ENCODE results near the gene ISCU. TPM values are rescaled to one million over a fixed set of nuclear protein-coding genes. Genes with fewer than 3 reads are reported as not detected.
"Not testable (repeated sequence)": the region's sequence is repeated elsewhere in the genome, so short reads cannot be mapped to it uniquely, and the experiment has no call there.

Gene ISCU
- polyA plus RNA-seq, 2 donors: 38.7 to 87.2 TPM

DNA sequence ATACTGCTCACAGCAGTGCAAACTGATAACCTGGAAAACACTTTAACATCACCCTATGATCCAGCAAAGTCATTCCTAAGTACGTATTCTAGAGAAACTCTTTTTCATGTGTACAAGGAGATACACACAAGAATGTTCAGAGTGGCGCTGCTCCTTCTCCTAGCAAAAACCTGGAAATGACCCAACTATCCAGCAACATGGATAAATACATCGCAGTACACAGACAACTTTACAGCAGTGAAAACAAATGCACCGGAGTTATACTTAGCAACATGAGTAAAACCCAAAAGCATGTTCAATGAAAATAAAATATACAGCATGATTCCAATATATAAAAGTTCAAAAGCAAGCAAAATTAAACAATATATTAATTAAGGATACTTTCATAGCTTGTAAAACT lies 20.1 kb upstream of the ISCU start:
- Histone ChIP-seq H3K36me3 (ENCODE audit: control insufficient read depth in 2 of 2, insufficient read depth in 2 of 2, low read length in 1 of 2) (peaks cover 11 to 13% of the 10 kb centered on the region in 2 donors), H3K9me3 (ENCODE audit: control insufficient read depth in 2 of 2, insufficient read depth in 1 of 2, low read depth in 1 of 2, low read length in 1 of 2) (no peaks in the 10 kb centered on the region), H3K4me3 (ENCODE audit: low read depth in 1 of 2, low read length in 2 of 2) (no peak overlapping the region), H3K27ac (ENCODE audit: low read depth in 2 of 2, low read length in 1 of 2) (no peak overlapping the region), H3K4me1 (ENCODE audit: control insufficient read depth in 2 of 2, insufficient read depth in 2 of 2, low read length in 1 of 2) (no peaks in the 10 kb centered on the region), H3K27me3 (ENCODE audit: control insufficient read depth in 1 of 2, insufficient read depth in 2 of 2, low read length in 2 of 2) (no peaks in the 10 kb centered on the region)
- 89% methylated on average over 4 of the region's 4 CpGs for WGBS, 2 donors

DNA sequence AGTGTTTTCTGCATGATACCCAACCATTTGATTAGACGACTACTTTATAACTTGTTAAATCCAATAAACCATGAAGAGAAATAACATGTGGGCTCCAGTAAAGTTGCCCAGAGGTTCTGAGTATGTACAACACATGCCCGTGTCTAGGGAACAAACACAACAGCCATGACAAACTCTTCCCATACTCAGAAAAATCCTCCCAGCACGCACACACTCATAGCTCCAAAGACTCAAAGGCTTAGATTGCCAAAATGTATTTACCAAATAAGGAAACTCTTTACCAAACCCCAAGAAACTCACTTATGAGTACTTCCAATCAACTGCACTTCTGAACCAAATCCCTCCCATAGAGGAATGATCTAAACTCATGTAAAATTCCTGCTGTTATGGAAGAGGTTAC lies 18.7 kb upstream of the ISCU start:
- Histone ChIP-seq H3K27ac (ENCODE audit: low read depth in 2 of 2, low read length in 1 of 2) (no peak overlapping the region), H3K27me3 (ENCODE audit: control insufficient read depth in 1 of 2, insufficient read depth in 2 of 2, low read length in 2 of 2) (no peaks in the 10 kb centered on the region), H3K9me3 (ENCODE audit: control insufficient read depth in 2 of 2, insufficient read depth in 1 of 2, low read depth in 1 of 2, low read length in 1 of 2) (no peaks in the 10 kb centered on the region), H3K4me3 (ENCODE audit: low read depth in 1 of 2, low read length in 2 of 2) (no peak overlapping the region), H3K4me1 (ENCODE audit: control insufficient read depth in 2 of 2, insufficient read depth in 2 of 2, low read length in 1 of 2) (no peaks in the 10 kb centered on the region), H3K36me3 (ENCODE audit: control insufficient read depth in 2 of 2, insufficient read depth in 2 of 2, low read length in 1 of 2) (peaks cover 9 to 13% of the 10 kb centered on the region in 2 donors)
- WGBS, 2 donors: 87 to 91% methylated on average over 3 of the region's 3 CpGs

DNA sequence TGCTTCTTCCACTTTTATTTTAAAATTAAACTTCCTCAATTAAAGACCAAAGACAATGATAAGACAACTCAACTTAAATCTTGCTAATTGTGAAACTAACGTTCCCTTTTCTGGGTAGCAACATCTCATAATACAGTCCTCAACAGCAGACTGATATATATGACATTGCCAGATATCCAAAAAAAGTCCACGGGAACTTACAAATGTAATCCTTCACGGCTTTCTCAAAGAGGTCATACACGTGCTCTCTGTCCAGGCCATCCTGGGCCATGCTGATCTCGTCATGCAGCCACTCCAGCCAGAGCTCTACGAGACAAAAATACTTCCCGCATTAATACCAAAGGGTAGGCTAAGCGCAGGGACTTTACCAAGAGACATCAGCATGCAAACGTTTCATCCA lies 14.7 kb upstream of the ISCU start:
- Histone ChIP-seq H3K36me3 (ENCODE audit: control insufficient read depth in 2 of 2, insufficient read depth in 2 of 2, low read length in 1 of 2) (peaks cover 9 to 14% of the 10 kb centered on the region in 2 donors), H3K4me1 (ENCODE audit: control insufficient read depth in 2 of 2, insufficient read depth in 2 of 2, low read length in 1 of 2) (no peaks in the 10 kb centered on the region), H3K9me3 (ENCODE audit: control insufficient read depth in 2 of 2, insufficient read depth in 1 of 2, low read depth in 1 of 2, low read length in 1 of 2) (no peaks in the 10 kb centered on the region), H3K27me3 (ENCODE audit: control insufficient read depth in 1 of 2, insufficient read depth in 2 of 2, low read length in 2 of 2) (no peaks in the 10 kb centered on the region), H3K27ac (ENCODE audit: low read depth in 2 of 2, low read length in 1 of 2) (no peak overlapping the region), H3K4me3 (ENCODE audit: low read depth in 1 of 2, low read length in 2 of 2) (no peak overlapping the region)
- WGBS, 2 donors: 82 to 85% methylated on average over 9 of the region's 9 CpGs

- H3K27me3 ChIP-seq (ENCODE audit: control insufficient read depth in 1 of 2, insufficient read depth in 2 of 2, low read length in 2 of 2): no peaks in the 10 kb centered on the region
- peaks cover 3 to 10% of the 10 kb centered on the region in 2 donors for H3K36me3 ChIP-seq (ENCODE audit: control insufficient read depth in 2 of 2, insufficient read depth in 2 of 2, low read length in 1 of 2)
- H3K4me1 ChIP-seq (ENCODE audit: control insufficient read depth in 2 of 2, insufficient read depth in 2 of 2, low read length in 1 of 2): no peaks in the 10 kb centered on the region
- no peak overlapping the region for H3K4me3 ChIP-seq (ENCODE audit: low read depth in 1 of 2, low read length in 2 of 2)
- H3K27ac ChIP-seq (ENCODE audit: low read depth in 2 of 2, low read length in 1 of 2): no peak overlapping the region
- WGBS, 2 donors: 63 to 64% methylated on average over 7 of the region's 7 CpGs
- H3K9me3 ChIP-seq (ENCODE audit: control insufficient read depth in 2 of 2, insufficient read depth in 1 of 2, low read depth in 1 of 2, low read length in 1 of 2): no peaks in the 10 kb centered on the region
Observed at GRCh38 chr12:108548954-108549521, 13.4 kb upstream of the ISCU start.

DNA sequence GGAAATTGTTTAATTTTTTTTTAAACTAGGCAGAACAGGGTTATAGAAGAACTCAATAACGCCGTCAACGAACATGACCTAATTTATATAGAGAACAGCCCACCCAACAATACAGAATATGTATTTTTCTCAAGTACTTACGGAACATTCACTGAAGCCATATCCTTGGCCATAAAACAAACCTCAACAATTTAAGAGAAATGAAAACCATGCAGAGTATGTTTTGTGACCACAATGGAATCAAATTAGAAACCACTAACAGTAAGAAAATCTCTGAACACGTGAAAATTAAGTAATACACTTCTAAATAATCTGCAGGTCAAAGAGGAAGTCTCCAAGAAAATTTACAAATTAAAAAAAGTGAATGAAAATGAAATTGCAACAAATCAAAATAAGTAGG lies 10.9 kb upstream of the ISCU start:
- Histone ChIP-seq H3K4me3 (ENCODE audit: low read depth in 1 of 2, low read length in 2 of 2) (no peak overlapping the region), H3K27ac (ENCODE audit: low read depth in 2 of 2, low read length in 1 of 2) (no peak overlapping the region), H3K27me3 (ENCODE audit: control insufficient read depth in 1 of 2, insufficient read depth in 2 of 2, low read length in 2 of 2) (no peaks in the 10 kb centered on the region), H3K4me1 (ENCODE audit: control insufficient read depth in 2 of 2, insufficient read depth in 2 of 2, low read length in 1 of 2) (no peaks in the 10 kb centered on the region), H3K9me3 (ENCODE audit: control insufficient read depth in 2 of 2, insufficient read depth in 1 of 2, low read depth in 1 of 2, low read length in 1 of 2) (no peaks in the 10 kb centered on the region), H3K36me3 (ENCODE audit: control insufficient read depth in 2 of 2, insufficient read depth in 2 of 2, low read length in 1 of 2) (peaks cover 3% of the 10 kb centered on the region in 2 donors)
- 75 to 81% methylated on average over 5 of the region's 5 CpGs for WGBS, 2 donors

- H3K27ac ChIP-seq (ENCODE audit: low read depth in 2 of 2, low read length in 1 of 2): no peak overlapping the region
- H3K27me3 ChIP-seq (ENCODE audit: control insufficient read depth in 1 of 2, insufficient read depth in 2 of 2, low read length in 2 of 2): no peaks in the 10 kb centered on the region
- no peak overlapping the region for H3K4me3 ChIP-seq (ENCODE audit: low read depth in 1 of 2, low read length in 2 of 2)
- H3K4me1 ChIP-seq (ENCODE audit: control insufficient read depth in 2 of 2, insufficient read depth in 2 of 2, low read length in 1 of 2): peaks cover 3 to 5% of the 10 kb centered on the region in 2 donors
- H3K36me3 ChIP-seq (ENCODE audit: control insufficient read depth in 2 of 2, insufficient read depth in 2 of 2, low read length in 1 of 2): peaks cover 0 to 3% of the 10 kb centered on the region in 2 donors
- 90 to 93% methylated on average over 5 of the region's 5 CpGs for WGBS, 2 donors
- H3K9me3 ChIP-seq (ENCODE audit: control insufficient read depth in 2 of 2, insufficient read depth in 1 of 2, low read depth in 1 of 2, low read length in 1 of 2): no peaks in the 10 kb centered on the region
Observed at GRCh38 chr12:108553799-108554198, 8.6 kb upstream of the ISCU start.

- not testable (repeated sequence) for H3K27me3 ChIP-seq (ENCODE audit: control insufficient read depth in 1 of 2, insufficient read depth in 2 of 2, low read length in 2 of 2); H3K27ac ChIP-seq (ENCODE audit: low read depth in 2 of 2, low read length in 1 of 2); H3K36me3 ChIP-seq (ENCODE audit: control insufficient read depth in 2 of 2, insufficient read depth in 2 of 2, low read length in 1 of 2); H3K9me3 ChIP-seq (ENCODE audit: control insufficient read depth in 2 of 2, insufficient read depth in 1 of 2, low read depth in 1 of 2, low read length in 1 of 2); H3K4me1 ChIP-seq (ENCODE audit: control insufficient read depth in 2 of 2, insufficient read depth in 2 of 2, low read length in 1 of 2); H3K4me3 ChIP-seq (ENCODE audit: low read depth in 1 of 2, low read length in 2 of 2)
- WGBS, 2 donors: 86 to 91% methylated on average over 9 of the region's 9 CpGs
Observed at GRCh38 chr12:108555383-108555782, 7.0 kb upstream of the ISCU start.

- Histone ChIP-seq H3K4me1 (ENCODE audit: control insufficient read depth in 2 of 2, insufficient read depth in 2 of 2, low read length in 1 of 2) (peaks cover 3 to 9% of the 10 kb centered on the region in 2 donors), H3K4me3 (ENCODE audit: low read depth in 1 of 2, low read length in 2 of 2) (no peak overlapping the region), H3K36me3 (ENCODE audit: control insufficient read depth in 2 of 2, insufficient read depth in 2 of 2, low read length in 1 of 2) (no peaks in the 10 kb centered on the region), H3K27me3 (ENCODE audit: control insufficient read depth in 1 of 2, insufficient read depth in 2 of 2, low read length in 2 of 2) (no peaks in the 10 kb centered on the region), H3K9me3 (ENCODE audit: control insufficient read depth in 2 of 2, insufficient read depth in 1 of 2, low read depth in 1 of 2, low read length in 1 of 2) (no peaks in the 10 kb centered on the region), H3K27ac (ENCODE audit: low read depth in 2 of 2, low read length in 1 of 2) (no peak overlapping the region)
- WGBS, 2 donors: 74 to 78% methylated on average over 13 of the region's 14 CpGs
Observed at GRCh38 chr12:108559007-108559655, 3.3 kb upstream of the ISCU start.

- 41 to 54% methylated on average over 3 of the region's 3 CpGs for WGBS, 2 donors
- peaks cover 3 to 9% of the 10 kb centered on the region in 2 donors for H3K4me1 ChIP-seq (ENCODE audit: control insufficient read depth in 2 of 2, insufficient read depth in 2 of 2, low read length in 1 of 2)
- peak overlapping the region in 1 of 2 donors; percentile 97 for H3K4me3 ChIP-seq (ENCODE audit: low read depth in 1 of 2, low read length in 2 of 2)
- H3K9me3 ChIP-seq (ENCODE audit: control insufficient read depth in 2 of 2, insufficient read depth in 1 of 2, low read depth in 1 of 2, low read length in 1 of 2): no peaks in the 10 kb centered on the region
- H3K27me3 ChIP-seq (ENCODE audit: control insufficient read depth in 1 of 2, insufficient read depth in 2 of 2, low read length in 2 of 2): no peaks in the 10 kb centered on the region
- no peaks in the 10 kb centered on the region for H3K36me3 ChIP-seq (ENCODE audit: control insufficient read depth in 2 of 2, insufficient read depth in 2 of 2, low read length in 1 of 2)
- no peak overlapping the region for H3K27ac ChIP-seq (ENCODE audit: low read depth in 2 of 2, low read length in 1 of 2)
Observed at GRCh38 chr12:108559748-108560147, 2.6 kb upstream of the ISCU start.

- Histone ChIP-seq H3K36me3 (ENCODE audit: control insufficient read depth in 2 of 2, insufficient read depth in 2 of 2, low read length in 1 of 2) (peaks cover 0 to 3% of the 10 kb centered on the region in 2 donors), H3K9me3 (ENCODE audit: control insufficient read depth in 2 of 2, insufficient read depth in 1 of 2, low read depth in 1 of 2, low read length in 1 of 2) (no peaks in the 10 kb centered on the region), H3K4me1 (ENCODE audit: control insufficient read depth in 2 of 2, insufficient read depth in 2 of 2, low read length in 1 of 2) (peaks cover 3 to 9% of the 10 kb centered on the region in 2 donors), H3K27ac (ENCODE audit: low read depth in 2 of 2, low read length in 1 of 2) (peak overlapping the region in 1 of 2 donors; percentile 95), H3K27me3 (ENCODE audit: control insufficient read depth in 1 of 2, insufficient read depth in 2 of 2, low read length in 2 of 2) (no peaks in the 10 kb centered on the region), H3K4me3 (ENCODE audit: low read depth in 1 of 2, low read length in 2 of 2) (peak overlapping the region; percentile 97 to 99)
- WGBS, 2 donors: 1% methylated on average over 12 of the region's 12 CpGs
Observed at GRCh38 chr12:108560321-108560721, 2.1 kb upstream of the ISCU start.
